Kidney tubule cell (primary cell): ENCODE measurements around the gene IRAK1.

Experiments
- DNase-seq: peaks from one replicate; pipeline ENCODE4 v3.0.0-alpha.2; 2018; ENCODE audit warnings: low spot score

Gene IRAK1

GRCh38 chrX:154019633-154020528 lies at the start of gene IRAK1:
Gene IRAK1 (minus strand): TSS chrX:154019902. CDS start chrX:154019812, 90 bp downstream.
- DNase-seq, result peak; percentile 72

GRCh38 chrX:154068560-154068959 lies 48.9 kb upstream of the IRAK1 start:
- no peak for DNase-seq

- no peak for DNase-seq
Observed at GRCh38 chrX:154064637-154065435, 45.1 kb upstream of the IRAK1 start.

- no peak for DNase-seq
Observed at GRCh38 chrX:154063234-154063633, 43.5 kb upstream of the IRAK1 start.

GRCh38 chrX:154061801-154062200 lies 42.1 kb upstream of the IRAK1 start:
- DNase-seq, result no peak

- no peak for DNase-seq
Observed at GRCh38 chrX:154059729-154060245, 40.1 kb upstream of the IRAK1 start.

- no peak for DNase-seq
Observed at GRCh38 chrX:154059231-154059630, 39.5 kb upstream of the IRAK1 start.

GRCh38 chrX:154058214-154058997 lies 38.7 kb upstream of the IRAK1 start:
- no peak for DNase-seq

GRCh38 chrX:154057791-154058190 lies 38.1 kb upstream of the IRAK1 start:
- peak; percentile 20 for DNase-seq

GRCh38 chrX:154056770-154057241 lies 37.1 kb upstream of the IRAK1 start:
- peak; percentile 52 for DNase-seq

GRCh38 chrX:154051201-154051810 lies 31.6 kb upstream of the IRAK1 start:
- DNase-seq, result peak; percentile 64

- no peak for DNase-seq
Observed at GRCh38 chrX:154050113-154050495, 30.4 kb upstream of the IRAK1 start.

- no peak for DNase-seq
Observed at GRCh38 chrX:154049209-154050112, 29.8 kb upstream of the IRAK1 start.

- no peak for DNase-seq
Observed at GRCh38 chrX:154048398-154048797, 28.7 kb upstream of the IRAK1 start.

GRCh38 chrX:154046940-154047610 lies 27.4 kb upstream of the IRAK1 start:
- DNase-seq, result no peak

- DNase-seq, result no peak
Observed at GRCh38 chrX:154046031-154046781, 26.5 kb upstream of the IRAK1 start.

GRCh38 chrX:154044091-154044490 lies 24.4 kb upstream of the IRAK1 start:
- DNase-seq, result no peak

GRCh38 chrX:154043003-154043763 lies 23.5 kb upstream of the IRAK1 start:
- no peak for DNase-seq
